ENCODE results near the gene TIMELESS.
"Not testable (repeated sequence)": the region's sequence is repeated elsewhere in the genome, so short reads cannot be mapped to it uniquely, and the experiment has no call there.

The TIMELESS gene

DNA sequence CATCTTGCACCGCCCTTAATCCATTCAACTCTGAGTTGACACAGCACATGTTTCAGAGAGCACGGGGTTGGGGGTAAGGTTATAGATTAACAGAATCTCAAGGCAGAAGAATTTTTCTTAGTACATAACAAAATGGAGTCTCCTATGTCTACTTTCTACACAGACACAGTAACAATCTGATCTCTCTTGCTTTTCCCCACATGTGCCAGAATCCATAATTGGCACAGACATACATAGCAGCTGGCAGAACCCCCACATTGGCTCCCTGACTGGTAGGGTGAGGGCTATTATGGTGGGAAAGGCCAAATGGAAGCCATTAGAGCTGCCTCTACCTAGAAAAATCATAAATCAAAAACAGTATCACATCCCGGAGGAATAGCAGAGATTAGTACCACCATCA, 48.1 kb downstream of the TIMELESS start:
- not testable (repeated sequence) for DNase-seq

DNA sequence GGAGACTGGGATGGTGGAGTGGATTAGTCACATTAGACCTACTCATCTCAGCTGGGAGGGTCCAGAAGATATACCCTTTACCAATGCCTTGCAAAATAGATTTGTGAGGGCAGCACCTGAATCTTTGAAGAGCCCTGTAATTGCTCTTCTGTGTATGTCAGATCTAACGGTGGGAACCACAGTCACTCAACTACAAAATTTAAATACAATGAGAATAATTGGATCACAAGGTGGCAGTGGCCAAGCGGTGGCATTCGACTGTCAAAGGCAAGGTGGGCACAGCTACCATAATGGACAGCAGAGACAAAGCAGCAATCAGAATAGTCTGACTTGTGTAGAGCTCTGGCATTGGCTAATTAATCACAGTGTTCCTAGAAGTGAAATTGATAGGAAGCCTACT, 49.8 kb downstream of the TIMELESS start:
- DNase-seq: not testable (repeated sequence)

DNA sequence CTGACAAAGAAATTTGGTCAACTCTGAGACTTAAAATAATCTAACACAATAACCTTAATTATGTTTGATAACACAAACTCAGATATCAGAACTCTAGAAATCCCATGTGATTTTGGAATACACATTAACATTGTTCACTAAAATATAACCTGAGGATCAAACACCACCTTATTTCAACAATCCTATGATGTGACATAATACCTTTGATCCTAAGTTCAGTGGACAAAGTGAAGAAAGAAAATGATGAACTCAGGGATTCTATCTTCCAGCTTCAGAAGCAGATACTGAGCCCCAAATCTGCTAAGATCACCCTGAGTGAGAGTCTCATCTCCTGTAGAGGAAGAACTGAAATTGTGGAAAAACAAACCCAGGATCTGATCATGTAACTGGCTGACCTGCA, 50.9 kb downstream of the TIMELESS start:
- DNase-seq: no peak

DNA sequence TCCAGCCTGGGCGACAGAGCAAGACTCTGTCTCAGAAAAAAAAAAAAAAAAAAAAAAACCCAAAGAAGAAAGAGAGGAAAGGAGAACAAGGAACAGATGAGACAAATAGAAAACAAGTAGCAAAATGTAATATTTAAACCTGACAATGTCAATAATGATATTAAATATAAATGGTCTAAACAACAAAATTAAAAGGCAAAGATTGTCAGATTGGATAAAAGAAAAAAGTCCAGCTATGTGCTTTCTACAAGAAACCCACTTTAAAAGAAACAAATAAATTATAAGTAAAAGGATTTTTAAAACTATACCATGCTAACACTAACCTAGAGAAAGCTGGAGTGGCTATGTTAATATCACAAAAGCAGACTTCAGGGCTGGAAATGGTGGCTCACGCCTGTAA, 56.9 kb downstream of the TIMELESS start:
- no peak for DNase-seq

DNA sequence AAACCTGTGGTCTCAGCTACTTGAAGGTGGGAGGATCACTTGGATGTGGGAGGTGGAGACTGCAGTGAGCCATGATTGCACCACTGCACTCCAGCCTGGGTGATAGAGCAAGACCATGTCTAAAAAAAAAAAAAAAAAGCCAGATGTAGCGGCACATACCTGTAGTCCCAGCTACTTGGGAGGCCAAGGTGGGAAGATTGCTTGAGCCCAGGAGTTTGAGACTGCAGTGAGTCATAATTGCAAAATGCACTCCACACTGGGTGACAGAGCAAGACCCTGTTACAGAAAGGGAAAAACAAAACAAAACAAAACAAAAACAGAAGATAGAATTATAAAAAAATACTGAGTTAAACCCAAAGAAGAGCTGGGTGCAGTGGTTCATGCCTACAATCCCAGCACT, 57.5 kb downstream of the TIMELESS start:
- no peak for DNase-seq

DNA sequence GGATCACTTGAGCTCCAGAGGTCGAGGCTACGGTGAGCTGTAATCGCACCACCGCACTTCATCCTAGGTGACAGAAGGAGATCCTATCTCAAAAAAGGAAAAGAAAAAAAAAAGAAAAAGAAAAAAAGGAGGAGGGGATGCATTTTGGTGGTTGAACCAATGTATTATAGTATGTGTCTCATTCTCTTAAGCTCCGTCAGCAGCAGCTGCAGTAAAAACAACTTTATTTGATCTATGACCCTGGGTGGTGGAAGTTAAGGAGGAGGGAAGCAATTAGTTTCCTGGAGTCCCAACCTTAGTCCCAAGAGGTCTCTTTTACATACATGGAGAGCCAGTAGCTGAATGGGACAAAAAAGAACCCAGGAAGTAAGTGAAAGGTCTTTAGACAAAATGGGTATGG, 59.8 kb downstream of the TIMELESS start:
- no peak for DNase-seq

DNA sequence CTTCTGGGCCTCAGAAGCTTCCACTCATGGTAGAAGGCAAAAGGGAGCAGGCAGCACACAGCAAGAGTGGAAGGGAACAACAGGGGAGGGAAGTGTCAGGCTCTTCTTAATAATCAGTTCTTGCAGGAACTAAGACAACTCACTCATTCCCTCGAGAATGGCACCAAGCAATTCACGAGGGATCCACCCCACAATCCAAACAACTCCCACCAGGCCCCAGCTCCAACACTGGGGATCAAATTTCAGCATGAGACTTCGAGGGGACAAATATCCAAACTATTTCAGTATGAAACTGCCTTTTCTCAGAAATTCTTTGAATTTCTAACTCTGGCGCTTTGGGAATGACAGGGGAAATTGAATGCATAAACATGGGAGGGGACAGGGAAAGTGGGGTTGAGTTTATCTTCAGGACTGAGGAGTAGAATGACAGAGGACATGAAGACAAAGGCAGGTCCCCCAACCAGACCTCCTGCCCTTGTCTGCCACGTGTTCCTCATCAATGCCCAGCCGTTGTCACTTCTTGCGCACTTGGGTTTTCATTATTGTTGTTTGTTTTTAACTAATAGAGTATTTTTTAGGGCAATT, 62.0 kb downstream of the TIMELESS start:
- no peak for DNase-seq

DNA sequence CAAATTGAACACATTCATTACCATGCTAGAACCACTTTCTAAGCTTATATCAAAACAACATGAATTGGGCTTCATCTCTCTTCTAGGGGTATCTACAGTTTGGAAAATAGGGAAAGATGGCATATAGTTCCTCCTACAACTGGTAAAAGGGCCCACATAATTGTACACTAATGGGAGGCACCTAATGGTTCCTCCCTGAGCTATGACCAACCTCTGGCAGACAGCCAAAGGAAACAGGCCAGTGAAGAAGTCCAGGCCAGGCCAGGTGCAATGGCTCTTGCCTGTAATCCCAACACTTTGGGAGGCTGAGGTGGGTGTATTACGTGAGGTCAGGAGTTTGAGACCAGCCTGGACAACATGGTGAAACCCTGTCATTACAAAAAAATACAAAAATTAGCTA, 63.4 kb downstream of the TIMELESS start:
- DNase-seq: no peak

DNA sequence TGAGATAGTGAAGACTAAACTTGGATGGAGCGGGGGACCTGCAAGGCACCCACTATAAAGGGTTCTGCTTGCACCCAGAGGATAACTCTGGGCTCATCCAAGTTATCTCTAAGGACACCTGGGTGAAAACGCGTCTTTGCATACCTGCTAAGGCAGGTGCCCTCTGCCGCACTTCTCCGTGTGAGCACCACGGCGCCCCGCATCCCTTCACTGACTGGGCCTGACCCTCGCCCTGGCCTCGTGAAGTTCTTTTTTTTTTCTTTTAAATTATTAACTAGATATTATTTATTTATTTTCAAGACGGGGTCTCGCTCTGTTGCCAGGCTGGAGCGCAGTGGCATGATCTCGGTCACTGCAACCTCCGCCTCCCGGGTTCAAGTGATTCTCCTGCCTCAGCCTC, 66.6 kb downstream of the TIMELESS start:
- DNase-seq: no peak

DNA sequence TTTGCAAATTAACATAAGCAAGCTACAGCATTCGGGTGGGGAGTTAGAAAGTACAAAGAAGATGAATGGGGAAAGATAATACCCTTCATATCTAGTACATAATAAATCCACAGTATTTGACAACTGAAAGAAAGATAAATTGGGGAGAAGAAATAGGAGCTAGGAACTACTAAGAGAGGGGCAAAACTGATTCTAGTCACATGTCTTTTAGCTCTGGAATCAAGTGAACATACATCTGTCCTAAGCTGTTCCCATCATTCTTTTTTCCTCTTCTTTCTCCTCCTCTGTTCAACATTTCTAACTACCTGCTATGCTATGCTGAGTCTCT, 71.3 kb downstream of the TIMELESS start:
- DNase-seq: no peak

DNA sequence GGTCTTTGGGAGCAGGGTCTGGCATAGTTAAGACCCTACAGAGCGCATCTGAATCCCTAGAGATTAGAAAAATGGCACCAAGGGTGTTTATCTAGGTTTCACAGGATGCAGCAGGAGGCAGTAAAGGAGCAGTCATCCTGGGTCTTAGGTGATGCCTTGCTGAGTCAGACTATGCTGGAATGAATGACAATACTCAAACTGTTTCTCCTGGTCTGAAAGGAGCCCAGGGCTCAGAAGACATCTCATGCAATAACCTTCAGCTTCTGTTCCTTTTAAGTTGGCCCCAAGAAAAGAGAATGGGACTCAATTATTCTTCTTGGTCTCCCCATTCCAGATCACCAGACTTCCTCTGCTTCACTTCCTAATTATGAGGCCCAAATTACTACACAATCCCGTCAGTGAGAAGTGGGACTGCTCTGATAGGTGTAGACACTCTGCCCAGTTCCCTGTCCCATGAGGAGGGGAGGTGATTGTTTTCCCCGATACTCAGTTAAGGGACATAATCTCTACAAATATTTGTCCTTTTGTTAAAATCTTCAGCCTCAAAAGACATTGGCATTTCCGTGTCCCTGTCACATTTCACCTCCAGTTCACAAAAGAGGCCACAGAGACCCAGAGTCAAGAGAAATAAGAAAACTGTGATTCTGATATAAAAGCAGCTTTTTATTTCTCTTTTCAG, 71.8 kb downstream of the TIMELESS start:
- DNase-seq: no peak

DNA sequence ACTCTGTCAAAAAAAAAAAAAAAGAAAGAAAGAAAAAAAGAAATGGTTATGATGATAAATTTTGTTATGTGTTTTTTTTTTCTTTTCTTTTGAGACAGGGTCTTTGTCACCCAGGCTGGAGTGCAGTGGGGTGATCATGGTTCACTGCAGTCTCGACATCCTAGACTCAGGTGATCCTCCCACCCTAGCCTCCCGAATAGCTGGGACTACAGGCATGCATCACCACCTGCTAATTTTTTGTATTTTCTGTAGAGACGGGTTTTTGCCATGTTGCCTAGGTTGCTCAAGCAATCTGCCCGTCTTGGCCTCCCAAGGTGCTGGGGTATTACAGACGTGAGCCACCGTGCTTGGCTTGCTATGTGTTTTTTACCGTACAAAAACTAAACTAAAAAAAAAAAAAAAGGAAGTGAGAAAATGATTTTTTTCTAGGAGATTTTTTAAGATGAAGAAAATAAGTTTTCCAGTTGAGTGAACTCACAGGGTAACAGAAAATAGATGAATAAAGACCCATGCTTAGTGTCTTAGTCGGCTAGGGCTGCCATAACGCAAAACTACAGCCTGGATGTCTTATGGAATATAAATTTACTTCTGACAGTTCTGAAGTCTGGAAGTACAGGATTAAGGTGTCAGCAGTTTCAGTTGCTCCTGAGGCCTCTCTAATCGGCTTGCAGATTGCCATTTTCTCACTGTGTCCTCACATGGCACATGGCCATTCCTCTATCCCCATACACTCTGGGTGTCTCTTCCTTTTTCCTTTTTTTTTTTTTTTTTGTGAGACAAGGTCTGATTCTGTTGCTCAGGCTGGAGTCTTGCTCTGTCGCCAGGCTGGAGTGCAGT, 73.4 kb downstream of the TIMELESS start:
- DNase-seq: no peak

DNA sequence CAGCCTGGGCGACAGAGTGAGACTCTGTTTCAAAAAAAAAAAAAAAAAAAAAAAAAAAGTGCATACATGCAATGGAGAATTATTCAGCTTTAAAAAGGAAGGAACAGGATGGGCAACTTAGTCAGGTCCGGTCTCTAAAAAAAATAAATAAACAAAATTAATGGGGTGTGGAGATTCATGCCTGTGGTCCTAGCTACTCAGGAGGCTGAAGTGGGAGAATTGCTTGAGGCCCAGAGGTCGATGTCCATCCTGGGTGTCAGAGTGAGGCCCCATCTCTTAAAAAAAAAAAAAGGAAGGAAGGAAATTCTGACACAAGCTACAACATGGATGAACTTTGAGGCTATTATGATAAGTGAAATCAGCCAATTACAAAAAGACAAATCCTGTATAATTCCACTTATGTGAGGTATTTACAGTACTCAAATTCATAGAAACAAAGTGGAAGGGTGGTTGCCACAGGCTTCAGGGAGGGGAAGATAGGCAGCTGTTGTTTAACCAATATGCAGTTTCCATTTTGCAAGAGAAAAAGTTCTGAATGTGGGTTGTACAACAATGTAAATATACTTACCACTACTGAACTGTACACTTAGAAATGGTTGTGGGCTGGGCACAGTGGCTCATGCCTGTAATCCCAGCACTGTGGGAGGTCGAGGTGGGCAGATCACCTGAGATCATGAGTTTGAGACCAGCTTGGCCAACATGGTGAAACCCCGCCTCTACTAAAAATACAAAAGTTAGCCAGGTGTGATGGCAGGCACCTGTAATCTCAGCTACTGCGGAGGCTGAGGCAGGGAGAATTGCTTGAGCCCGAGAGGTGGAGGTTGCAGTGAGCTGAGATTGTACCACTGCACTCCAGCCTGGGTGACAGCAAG, 74.3 kb downstream of the TIMELESS start:
- DNase-seq: no peak

DNA sequence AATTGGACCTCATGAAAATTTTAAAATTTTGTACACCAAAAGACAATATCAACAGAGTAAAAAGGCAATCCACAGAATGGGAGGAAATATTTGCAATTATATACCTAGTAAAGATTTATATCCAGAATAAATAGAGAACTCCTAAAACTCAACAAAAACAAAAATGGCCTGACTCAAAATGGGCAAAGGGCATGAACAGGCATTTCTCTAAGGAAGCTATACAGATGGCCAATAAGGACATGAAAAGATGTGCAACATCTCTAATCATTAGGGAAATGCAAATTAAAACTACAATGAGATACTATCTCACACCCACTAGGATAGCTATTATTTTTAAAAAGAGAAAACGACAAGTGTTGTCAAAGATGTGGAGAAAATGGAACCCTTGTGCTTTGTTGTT, 75.7 kb downstream of the TIMELESS start:
- DNase-seq: no peak

DNA sequence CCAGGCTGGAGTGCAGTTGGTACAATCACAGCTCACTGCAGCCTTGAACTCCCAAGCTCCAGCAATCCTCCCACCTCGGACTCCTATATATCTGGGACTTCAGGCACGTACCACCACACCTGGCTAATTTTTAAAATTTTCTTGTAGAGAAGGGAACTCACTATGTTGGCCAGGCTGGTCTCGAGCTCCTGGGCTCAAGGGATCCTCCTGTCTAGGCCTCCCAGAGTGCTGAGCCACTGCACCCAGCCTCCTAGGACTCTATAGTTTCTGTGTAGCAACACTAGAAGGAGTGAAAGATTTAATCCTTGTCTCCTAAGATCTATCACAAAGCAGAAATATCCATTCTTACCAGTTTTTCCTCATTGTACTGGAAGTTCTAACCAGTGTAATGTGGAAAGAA, 82.3 kb downstream of the TIMELESS start:
- no peak for DNase-seq
